Adrenal gland (tissue), 5 donors: ENCODE results near the gene SRGAP2B.
"Not testable (repeated sequence)": the region's sequence is repeated elsewhere in the genome, so short reads cannot be mapped to it uniquely, and the experiment has no call there.

Source experiments
- CTCF ChIP-seq, 6 experiments: fragments of 450-650 bp in 4 of 6; fragments of 200-600 bp in 2 of 6; sonication (generic) in 1 of 6; IDR thresholded peaks; 1 replicate in 5 of 6; 2 replicates in 1 of 6; pipeline versions ENCODE4 v1.5.1 to v1.8.0; 2016 to 2021; ENCODE audit warnings: antibody characterized with exemption in 6 of 6, mild to moderate bottlenecking in 2 of 6, moderate library complexity in 1 of 6
- POLR2A ChIP-seq, 2 donors: fragments of 450-650 bp; IDR thresholded peaks; one replicate each; pipeline ENCODE4 v1.6.1; 2017; ENCODE audit warnings: antibody characterized with exemption in 2 of 2, mild to moderate bottlenecking in 2 of 2, moderate library complexity in 1 of 2
- donor health status: DM: no; HTN: no; CAD: no.

- TF ChIP-seq CTCF, POLR2A (IDR thresholded peaks at IDR 0.05): not testable (repeated sequence)
Observed at GRCh38 chr1:145134476-145134875, 39.3 kb upstream of the SRGAP2B start.
